HuH-7 (cell line): ENCODE results near the gene MRPL21.

ENCODE experiments used
- DNase-seq: peaks from one replicate; pipeline ENCODE4 v3.0.0; 2011; ENCODE audit warnings: low spot score

MRPL21 gene

GRCh38 chr11:68935066-68935465 is 31.4 kb upstream of the MRPL21 start:
- DNase-seq: no peak

GRCh38 chr11:68934666-68935065 is 31.0 kb upstream of the MRPL21 start:
- DNase-seq: no peak

- DNase-seq: no peak
Observed at GRCh38 chr11:68934321-68934645, 30.7 kb upstream of the MRPL21 start.

- DNase-seq: no peak
Observed at GRCh38 chr11:68933605-68934320, 30.1 kb upstream of the MRPL21 start.

GRCh38 chr11:68932933-68933577 is 29.4 kb upstream of the MRPL21 start:
- no peak for DNase-seq

GRCh38 chr11:68932358-68932757 is 28.7 kb upstream of the MRPL21 start:
- DNase-seq: no peak

GRCh38 chr11:68931911-68932310 is 28.3 kb upstream of the MRPL21 start:
- DNase-seq: no peak

GRCh38 chr11:68930991-68931855 is 27.6 kb upstream of the MRPL21 start:
- no peak for DNase-seq

- no peak for DNase-seq
Observed at GRCh38 chr11:68929706-68930570, 26.3 kb upstream of the MRPL21 start.

- no peak for DNase-seq
Observed at GRCh38 chr11:68929135-68929534, 25.5 kb upstream of the MRPL21 start.

GRCh38 chr11:68928136-68928880 is 24.7 kb upstream of the MRPL21 start:
- DNase-seq: no peak

- DNase-seq: no peak
Observed at GRCh38 chr11:68927280-68928135, 23.9 kb upstream of the MRPL21 start.

GRCh38 chr11:68925611-68926010 is 22.0 kb upstream of the MRPL21 start:
- DNase-seq: no peak

GRCh38 chr11:68924073-68924925 is 20.7 kb upstream of the MRPL21 start:
- no peak for DNase-seq

GRCh38 chr11:68923614-68924013 is 20.0 kb upstream of the MRPL21 start:
- no peak for DNase-seq

- no peak for DNase-seq
Observed at GRCh38 chr11:68916439-68916838, 12.8 kb upstream of the MRPL21 start.

- DNase-seq: no peak
Observed at GRCh38 chr11:68914761-68915160, 11.1 kb upstream of the MRPL21 start.

- DNase-seq: no peak
Observed at GRCh38 chr11:68913188-68913587, 9.6 kb upstream of the MRPL21 start.

- DNase-seq: no peak
Observed at GRCh38 chr11:68912254-68912653, 8.6 kb upstream of the MRPL21 start.
